Effector CD4-positive, alpha-beta T cell (primary cell): Measurements from ENCODE around the gene RELN.

Source experiments
- DNase-seq: peaks from one replicate; pipeline ENCODE4 v3.0.0-alpha.2; 2020

RELN gene

DNA sequence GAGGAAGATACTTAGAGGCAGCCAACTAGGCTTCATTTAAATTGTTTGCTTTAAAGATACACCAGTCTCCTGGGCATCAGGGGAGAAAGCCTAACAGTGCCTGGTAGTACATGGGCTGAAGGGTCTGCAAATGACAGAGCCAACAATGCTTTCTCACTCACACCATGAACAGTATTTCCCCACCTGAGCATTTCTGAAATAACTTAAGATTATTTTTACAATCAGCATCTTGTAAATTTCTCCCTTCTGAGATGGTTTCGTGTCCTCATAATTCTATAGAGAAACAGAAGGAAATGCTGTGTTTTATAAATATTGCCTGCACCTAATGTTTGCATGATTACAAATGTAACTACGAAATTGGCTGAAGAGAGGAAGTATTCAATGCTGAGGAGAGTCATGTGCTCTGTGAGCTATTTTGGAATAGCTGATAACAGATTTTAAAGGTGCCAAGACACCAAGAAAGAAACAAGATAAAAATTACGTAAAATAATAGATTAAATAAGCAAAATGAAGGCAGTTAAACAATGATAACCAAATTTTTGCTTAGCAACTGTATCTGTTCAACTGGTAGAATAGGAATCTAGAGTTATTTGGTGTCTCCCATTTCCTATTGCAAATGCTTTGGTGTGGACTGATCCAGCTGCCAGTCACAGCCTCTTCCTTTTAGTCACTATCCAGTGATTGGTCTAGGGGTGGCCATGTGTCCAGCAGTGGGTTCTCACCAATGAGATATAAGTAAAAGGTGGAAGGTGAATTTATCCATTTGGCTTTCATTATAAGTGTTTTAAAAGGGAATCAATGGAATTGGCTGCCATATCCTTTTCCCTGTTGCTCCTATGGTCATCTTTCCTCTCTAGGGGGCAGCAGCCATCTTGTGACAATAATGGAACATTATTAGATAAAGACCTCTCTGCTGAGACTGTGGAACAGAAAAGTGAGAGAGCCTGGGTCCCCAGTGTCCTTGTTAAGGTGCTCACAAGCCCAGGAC lies 375.5 kb downstream of the RELN start:
- no peak for DNase-seq

DNA sequence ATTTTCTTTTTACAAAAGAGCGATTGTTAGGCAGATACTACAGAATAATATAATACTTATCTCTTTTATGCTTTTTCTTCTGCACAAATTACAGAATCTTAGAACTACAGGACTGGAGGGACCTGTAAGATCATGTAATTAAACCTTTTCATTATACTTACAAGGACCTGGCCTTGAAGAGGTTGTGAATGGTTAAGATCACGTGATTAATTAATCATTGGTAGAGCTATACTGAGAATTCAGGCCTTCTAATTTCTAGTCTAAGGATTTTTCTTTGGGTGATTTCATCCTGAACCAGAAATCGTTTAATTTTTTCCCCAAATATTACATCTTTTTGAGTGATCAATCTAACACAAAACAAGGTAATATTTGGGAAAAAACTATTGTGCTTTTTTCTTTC lies 379.7 kb downstream of the RELN start:
- no peak for DNase-seq

DNA sequence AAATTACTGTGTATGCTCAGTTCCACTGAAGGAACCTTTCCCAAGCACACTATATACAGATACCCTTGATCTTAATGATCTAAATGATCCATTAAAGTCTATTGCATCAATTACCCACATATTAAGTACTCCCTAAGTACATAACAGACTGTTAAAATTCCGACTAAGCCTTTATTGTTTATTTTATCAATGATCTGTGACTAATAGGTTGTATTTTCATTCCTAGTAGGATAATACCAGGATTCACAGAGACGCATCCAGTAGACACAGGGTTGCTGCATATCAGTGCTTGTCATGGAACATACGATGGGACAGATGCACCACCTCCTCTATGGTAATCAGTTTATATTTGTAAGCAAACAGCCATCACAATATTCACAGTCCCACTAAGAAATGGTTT lies 383.8 kb downstream of the RELN start:
- no peak for DNase-seq

DNA sequence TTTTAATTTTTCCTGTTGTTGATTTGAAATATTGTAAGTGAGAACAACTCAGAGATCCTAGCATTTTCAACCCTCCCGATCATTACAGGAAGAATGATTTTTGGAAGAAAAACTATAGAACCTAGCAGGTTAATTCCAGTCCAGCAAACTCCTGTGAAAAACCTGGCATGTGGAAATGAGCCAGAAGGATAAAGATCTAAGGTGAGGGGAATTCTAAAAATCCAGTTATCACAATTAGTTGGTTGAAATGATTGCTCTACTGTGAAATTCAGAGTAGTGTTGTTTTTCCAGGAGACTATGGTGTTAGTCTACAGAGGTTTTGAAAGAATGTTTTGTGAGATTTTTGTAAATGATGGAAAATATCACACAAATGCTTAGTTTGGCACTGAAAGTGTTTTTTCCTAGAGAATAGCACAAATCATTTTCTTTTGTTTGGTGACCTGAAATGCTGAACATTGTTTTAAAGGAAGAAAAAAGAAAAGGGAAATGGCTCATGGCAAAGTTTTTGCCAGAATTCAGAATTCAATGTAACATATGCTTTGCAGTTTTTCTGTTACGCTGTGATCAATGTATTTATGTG lies 391.0 kb downstream of the RELN start:
- DNase-seq, result no peak

DNA sequence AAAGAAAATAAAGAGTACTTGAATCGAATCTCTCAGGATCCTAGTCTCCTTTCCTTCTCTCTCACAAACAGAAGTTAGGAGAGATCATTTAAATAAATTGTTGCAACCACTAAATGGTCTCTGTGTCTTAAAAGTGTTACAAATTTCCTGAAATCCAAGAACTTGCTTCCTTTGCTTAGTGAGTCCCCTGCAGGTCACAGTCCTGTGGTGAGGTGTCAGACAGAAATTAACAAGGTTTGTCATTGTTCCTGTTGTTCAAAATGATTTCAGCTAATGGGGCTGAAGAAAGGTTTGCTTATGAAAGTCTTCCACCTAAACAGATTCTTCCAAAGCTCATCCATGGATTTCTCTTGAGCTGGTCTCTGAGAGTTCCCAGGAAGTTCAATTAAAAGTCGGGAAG lies 391.9 kb downstream of the RELN start:
- DNase-seq, result no peak

DNA sequence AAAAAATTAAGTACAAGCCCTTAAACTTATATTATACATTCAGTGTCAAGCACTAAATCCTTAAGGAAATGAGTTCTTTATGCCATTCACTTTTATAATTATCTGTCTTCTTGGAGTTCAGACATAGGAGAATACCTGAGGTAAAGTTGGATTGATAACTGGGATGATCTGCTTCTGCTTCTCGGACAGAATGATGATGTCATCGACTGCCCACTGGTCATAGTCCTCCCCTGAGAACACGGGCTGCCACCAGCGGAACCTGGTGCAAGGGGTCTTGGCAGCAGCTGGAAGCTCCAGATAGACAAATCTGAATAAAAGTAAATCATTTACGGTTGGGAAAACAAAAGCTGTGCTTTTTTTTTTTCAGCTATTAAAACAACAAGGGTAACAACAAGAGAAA lies 395.3 kb downstream of the RELN start:
- DNase-seq, result no peak

DNA sequence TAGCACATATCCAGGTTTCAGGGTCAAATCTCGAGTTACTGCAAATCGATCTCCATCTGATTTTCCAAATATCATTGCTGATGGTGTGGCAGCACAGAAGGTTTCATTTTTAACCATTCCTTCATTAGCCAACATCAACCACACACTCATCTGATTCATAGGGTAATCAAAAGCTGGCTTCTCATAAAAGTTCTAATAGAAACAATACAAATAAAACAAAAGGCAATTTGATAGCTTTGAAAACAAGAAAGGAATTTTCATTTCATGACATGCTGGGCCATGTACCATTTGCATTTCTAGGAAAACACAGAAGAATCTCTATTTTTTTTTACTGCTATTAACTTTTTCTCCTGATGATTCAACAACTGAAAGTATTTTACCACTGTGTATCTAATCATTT lies 395.8 kb downstream of the RELN start:
- no peak for DNase-seq

DNA sequence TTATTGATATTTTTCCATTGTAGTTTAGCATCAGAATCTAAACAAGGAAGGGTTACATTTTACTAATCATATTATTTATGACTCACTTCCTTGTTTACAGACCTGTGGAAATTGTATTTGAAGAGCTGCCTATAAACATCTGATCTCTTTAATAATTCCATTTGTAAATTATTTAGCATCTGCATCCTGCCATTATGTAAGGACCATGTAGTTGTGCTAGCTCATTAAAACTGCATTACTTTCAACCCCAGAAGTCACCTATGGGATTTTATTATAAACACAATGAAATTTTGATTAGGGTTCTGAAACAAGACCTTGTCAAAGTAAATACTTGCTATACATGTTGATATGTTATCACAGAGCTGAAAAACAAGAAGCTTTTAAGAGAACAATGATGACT lies 396.6 kb downstream of the RELN start:
- DNase-seq, result no peak

DNA sequence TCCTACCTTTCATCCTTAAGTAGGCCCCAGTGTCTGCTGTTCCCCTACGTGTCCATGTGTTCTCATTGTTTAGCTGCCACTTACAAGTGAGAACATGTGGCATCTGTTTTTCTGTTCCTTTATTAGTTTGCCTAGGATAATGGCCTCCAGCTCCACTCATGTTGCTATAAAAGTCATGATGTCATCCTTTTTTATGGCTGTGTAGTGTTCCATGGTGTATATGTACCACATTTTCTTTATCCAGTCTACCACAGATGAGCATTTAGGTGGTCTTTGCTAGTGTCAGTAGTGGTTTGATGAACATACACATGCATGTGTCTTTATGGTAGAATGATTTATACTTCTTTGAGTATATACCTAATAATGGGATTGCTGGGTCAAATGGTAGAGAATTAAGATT lies 397.3 kb downstream of the RELN start:
- DNase-seq, result no peak

DNA sequence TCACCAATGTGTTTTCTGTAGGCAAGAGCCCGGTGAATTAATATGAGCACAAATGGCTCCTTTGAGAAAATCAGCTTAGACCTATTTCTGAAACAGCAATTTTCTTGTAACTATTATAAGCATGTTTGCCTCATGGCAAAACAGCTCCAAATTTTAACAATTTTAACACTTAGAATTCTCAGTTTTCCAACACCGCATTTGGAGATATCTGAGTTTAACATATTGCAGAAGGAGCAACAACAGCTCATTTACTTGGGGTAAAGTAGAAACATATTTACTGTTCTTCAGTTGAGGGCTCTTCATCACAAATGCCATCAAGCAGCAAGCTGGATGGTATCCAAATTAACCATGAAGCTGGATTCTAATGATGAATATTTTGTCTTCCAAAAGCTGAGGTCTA lies 409.4 kb downstream of the RELN start:
- no peak for DNase-seq

DNA sequence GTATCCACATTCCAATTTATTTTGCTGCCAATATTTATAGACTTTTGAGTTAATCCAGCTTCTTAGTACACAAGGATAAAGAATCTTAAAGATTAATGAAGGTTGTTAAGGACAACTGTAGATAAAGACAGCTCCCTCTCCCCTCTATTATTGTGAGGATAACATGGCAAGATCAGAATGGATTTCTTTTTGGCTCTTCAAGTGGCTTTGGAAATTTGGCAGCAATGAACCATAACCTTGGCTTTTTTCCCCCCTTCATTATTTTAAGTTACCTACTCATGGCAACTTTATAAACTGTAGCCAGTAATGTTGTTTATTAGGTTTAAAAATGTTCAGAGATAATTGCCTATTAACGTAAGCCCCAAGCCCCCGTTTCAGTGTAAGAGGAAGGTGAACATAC lies 412.4 kb downstream of the RELN start:
- no peak for DNase-seq

DNA sequence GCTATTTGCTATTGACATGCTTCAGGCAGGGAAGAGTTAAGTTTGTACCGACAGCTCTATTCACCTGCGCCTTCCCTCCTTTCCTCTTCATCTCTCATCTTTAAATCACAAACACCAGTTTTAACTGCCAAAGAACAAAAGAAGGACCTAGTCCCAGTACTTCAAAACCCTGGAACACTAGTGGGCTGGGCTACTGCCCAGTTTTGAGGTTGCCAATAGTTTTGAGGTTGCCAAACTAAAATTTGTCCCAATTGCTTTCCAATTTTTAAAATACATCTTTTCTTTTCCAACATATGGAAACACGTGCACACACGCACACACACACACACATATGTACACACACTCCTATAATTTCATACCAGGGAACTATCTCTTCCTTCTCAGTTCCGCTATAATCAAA lies 412.8 kb downstream of the RELN start:
- DNase-seq, result no peak

DNA sequence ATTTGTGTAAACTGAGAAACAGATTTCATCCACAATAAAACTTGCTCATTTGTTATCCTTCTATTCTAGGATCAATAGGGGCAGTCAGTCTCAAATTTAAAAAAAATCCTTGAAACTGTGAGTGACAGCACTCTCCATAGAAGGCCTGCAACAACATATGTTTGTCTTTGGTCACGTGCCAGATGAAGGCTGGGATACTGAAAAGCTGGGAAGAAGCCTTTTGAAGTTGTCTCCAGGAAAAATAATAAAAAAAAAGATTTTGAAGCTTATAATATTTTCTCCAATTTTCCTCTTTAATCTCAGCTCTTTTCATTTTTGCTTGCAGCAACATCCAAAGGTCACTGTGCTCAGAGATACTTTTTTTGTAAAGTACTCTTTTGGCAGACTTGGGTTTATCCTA lies 414.9 kb downstream of the RELN start:
- no peak for DNase-seq

DNA sequence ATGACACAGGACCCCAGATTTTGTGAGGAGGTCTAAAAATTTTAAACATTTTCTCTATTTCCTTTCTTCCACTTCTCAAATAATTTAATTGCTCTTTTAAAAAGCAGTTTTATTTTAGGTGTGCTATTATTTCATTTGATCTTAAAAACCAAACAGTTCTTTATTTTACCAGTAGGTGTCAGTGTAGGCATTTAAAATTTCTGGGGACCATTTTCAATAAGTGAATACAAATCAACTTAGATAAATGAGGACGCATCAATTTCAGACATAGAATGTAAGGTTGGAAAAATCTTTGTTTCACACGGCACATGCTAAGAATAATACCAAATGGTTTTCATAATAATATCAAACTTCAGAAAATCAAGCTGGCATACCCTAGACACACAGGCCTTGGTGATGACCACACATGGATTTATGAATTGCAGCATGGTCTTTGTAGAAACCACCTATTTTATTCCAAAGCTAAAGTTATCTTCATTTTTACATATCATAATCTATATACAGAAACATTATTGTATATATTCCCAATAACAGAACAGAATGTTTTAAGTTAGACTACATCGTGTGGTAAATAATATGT lies 415.9 kb downstream of the RELN start:
- no peak for DNase-seq

DNA sequence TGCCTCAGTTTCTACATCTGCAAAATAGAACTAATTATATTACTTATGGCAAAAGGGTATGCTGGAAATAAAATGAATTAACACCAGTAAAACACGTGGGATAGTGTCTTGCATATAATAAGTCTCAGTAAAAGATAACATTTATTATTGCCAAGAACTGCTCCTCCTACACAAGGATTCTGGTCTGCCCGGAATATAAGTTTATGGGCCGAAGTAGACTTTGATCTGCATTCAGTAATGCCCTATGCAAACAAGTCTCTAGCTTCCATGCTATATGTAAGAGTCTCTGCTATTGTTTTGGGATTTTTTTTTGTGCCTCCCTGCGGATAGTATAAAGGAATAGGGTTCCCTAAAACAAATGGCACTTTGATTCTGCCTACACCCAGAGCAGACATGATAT lies 417.9 kb downstream of the RELN start:
- DNase-seq, result no peak

DNA sequence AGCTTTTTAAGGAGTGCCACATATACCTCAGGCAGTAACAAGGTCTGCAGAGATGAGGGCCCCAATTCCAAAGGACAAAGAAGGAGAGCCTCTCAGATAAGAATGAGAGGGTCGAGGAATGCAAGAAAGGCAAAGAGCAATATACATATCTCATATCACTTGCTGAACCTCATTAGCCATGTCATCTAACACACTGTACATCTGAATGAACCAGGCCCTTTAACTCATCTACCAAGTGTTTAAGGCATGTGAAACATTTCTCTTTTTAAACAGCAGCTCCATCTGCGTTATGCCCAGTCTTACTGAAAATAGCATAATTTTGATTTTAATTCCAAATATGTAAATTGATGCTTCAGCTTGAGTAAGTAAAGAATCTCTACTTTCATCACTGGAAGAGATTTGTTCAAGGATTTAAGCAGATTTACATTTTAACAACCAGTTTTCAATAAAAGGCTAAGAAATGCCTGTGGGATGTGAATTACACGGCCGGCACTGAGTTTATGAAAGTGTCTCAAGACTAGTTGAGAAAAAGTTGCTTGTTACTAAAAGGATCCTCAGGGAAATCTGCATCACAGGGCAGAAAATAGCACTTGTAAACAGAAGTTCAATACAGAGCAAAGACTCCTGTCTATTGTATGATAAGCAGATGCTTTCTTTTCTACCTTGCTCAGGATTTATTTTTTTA lies 419.7 kb downstream of the RELN start:
- DNase-seq, result no peak

DNA sequence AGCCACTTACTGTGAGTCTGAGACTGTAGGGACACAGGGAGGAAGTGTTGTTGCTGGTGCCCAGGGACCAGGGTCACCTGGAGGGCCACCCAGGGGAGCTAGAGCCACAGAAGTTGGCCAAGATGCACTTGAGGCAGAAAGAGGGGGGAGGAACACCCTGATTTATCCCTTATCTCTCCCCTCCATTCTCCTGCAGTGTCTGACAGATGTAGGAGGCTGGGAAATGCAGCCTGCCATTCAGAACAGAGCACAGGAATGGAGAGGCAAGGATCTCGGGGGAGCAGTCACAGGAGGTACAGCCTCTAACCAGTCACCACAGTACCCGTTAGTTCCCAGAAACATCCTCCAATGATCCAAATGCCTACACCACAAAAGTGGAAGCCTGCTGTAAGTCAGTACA lies 425.0 kb downstream of the RELN start:
- DNase-seq, result no peak

DNA sequence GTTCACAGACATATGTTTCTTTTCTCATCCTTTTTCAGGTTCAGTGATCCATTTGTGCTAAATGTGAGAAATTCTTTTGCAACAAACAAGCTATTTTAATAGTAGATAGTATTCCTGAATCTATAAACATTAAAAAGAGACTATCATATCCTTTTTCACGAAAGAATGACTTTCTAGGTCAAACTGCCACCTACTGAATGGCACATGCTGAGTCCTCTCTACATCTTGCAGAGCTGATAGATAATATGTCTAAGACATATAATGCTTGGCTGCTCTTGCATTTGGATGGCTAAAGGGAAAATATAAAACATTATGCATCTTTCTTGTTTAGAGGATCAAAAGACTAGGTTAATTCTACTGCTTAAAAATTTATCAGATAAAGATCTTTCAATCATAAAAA lies 429.3 kb downstream of the RELN start:
- DNase-seq, result no peak

DNA sequence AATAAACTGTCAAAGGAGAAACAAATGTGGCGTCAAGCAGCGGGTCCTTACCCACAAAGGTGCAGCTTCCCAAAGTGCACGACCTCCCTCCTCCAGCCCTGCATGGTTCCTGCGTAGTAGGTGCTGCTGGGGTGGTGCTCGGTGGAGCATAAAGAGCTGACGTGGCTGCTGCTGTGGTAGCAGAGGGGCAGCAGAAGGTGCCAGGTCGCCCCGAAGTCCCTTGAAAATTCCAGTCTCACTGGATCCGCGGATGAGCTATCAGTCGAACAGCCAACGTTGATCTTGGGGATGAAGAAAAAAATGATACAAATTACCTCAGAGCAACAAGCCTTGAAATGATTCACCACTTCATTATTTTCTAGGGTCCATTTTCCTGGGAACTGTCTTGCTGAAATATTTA lies 438.4 kb downstream of the RELN start:
- DNase-seq, result no peak

DNA sequence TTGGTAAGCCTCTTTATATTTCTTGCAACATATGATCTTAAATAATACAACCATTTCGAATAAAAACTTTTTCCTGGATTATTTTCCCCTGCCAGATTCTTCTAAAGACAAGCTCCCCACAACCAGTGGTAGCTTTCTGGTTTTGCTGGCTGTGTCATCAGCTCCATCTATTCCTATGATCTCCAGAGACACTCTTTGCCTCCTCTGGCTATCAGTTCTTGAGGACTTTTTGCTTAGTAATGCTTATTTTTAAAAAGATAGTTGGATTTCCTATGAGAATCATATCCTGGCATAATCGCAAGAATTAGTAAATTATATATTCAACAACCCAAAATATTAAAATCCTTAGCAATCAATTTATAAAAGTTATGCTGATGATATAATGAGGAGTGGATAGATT lies 439.7 kb downstream of the RELN start:
- no peak for DNase-seq

DNA sequence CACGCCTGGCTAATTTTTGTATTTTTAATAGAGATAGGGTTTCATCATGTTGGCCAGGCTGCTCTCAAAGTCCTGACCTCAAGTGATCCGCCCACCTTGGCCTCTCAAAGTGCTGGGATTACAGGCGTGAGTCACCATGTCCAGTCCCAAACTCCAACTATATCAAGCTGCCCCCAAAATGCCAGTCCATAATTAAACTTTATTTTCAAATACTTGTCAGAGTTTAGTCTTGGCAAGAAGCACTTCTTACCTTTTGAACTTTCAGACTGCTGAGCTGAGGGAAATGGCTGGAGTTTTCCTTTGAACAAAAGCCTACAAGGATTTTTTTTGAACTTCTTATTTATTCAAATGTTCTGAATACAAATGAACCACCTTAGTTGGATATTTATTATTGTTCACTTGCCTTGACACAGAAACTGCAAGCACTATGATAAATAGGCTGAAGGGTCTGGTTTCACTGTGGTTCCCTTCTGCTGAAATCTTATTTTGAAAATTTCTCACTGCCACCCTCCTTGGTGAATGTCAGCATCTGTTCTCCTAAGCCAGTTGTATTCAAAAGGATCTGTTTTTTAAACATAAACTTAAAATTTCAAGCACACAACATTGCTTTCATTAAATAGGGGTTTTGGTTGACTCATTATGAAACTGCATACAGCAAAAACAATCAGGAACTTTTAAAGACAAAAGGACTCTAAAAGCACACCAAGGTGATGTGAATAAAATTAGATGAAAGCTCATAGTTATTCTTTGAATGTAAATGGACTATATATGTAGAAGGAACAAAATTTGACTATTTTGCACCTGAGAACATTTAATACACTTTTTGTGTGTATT lies 441.8 kb downstream of the RELN start:
- no peak for DNase-seq

DNA sequence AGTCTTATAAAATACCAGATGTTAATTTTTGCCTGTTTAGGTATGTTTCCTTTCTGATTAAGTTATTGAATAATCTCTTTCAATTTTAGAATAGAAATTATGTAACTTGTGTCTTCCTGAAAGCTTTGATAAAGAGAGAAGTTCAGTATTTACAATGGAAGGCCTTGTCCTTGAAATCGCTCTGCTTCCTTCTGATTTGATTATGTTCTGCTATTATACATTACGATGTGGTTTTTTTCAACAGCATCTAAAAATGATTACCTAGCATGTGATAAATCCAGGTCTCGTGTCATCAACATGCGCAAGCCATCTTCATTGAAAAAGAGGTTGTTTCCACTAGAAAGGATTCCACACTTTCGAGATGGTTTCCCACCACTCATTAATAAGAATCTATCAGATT lies 447.0 kb downstream of the RELN start:
- no peak for DNase-seq

DNA sequence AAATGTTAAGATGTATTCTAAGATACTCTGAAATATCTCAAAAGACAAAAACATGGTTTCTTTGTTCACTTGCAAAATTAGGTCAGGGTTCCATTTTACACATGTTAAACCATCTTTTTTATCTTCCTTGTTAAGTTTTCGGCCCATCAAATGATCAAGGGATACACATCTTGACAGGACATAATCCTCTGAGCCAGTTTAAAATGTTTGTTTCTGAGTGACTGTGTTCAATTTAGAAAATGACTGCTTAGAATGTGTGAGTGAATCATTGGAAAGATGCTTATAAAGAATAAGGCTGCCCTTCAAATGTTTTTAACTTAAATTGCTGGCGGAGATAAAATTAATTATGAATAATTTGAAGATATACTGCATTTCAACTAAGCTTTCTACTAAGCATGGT lies 447.5 kb downstream of the RELN start:
- DNase-seq, result no peak
